GM12864 (cell line): Measurements from ENCODE around the gene MRPL1.

ENCODE experiments used
- DNase-seq: peaks from one replicate; pipeline ENCODE4 v3.0.0-alpha.2; 2011; ENCODE audit warnings: low read depth
- H3K4me3 ChIP-seq: 2 replicates; pipeline ENCODE4 v1.5.1; 2011; ENCODE audit warnings: mild to moderate bottlenecking, low read depth, low read length, control low read depth
- CTCF ChIP-seq: IDR thresholded peaks from 2 replicates; pipeline ENCODE4 v1.5.1; 2011; ENCODE audit warnings: low read depth, mild to moderate bottlenecking, moderate library complexity, low read length, control low read depth, inconsistent platforms; ENCODE audit errors: missing control alignments

MRPL1 gene

DNA sequence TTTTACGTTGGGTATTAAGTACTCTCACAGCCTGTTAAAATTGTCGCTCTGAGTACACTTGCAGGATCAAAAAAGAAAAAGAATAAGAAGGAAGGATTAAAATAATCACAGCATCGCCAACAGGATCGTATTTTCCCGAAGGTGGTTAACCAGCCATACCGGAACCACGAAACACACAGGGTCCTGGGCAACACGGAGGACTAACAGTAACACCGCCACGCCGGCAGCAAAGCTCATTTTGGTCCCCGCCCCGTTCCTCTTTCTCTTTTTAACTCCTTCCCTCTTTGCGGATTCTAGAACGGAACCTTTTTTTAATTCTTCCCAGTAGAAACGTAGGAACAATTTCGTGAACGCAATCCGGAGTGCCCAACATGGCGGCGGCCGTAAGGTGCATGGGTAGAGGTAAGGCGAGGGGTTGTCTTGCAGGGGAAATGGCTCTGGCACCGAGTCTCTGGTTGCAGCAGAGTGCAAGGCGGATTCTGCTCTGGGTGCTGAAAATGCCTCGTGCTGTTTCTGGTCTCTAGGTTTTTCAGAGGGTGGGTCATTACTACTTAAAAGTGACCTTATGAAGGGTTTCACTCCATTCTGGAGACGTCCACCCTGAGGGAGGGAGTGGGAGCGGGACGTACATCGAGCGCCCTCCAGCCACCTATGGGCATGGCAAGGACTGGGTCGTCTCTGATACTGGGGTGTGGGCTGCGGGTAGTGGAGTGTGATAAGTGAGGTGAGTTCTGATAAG lies at the start of gene MRPL1:
Gene MRPL1, plus strand, starts transcription at position 353 of the 739 bp plus-strand sequence. Its CDS starts 19 bp downstream, at position 372.
- DNase-seq: peak; percentile 85
- no peak for TF ChIP-seq CTCF
- peak within 1 kb of the TSS; percentile 70 for H3K4me3 ChIP-seq

- no peak overlapping the region for H3K4me3 ChIP-seq
- no peak for TF ChIP-seq CTCF
- no peak for DNase-seq
Observed at GRCh38 chr4:77815636-77816035, 47.0 kb upstream of the MRPL1 start.

GRCh38 chr4:77816546-77816945 lies 46.1 kb upstream of the MRPL1 start:
- DNase-seq: no peak
- no peak for TF ChIP-seq CTCF
- no peak overlapping the region for H3K4me3 ChIP-seq

DNA sequence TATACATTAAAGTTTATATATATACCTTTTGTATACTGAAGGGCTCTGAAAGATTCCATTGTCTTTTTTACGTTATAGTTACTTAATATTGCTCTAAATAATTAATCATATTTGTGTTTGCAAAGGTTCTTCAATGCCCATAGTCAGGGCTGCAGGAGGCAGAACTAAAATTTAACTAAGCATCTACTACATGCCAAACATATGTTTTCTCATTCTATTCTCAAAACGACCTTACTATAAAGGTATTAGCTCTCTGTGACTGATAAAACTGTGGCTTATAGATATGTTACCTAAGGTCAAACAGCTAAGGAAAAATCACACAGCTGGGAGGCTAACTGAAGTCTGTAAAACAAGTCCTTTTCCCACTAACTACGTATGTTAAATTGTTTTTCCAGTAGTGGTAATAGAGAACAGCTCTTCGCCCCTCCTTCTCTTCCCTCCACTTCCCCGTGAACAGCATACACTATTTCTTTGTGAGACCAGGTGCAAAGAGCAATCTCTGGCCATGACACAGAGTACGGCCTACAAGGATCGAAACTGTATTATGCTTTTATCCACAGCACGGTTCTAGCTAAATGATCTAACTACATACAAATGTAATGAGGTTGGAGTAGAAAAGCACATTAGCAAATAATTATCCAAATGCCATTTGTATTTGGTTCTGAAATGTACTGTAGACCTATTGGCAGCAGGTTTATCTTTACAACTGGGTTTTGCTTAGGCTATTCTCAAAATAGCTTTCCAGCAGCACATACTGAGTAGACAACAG lies 45.1 kb upstream of the MRPL1 start:
- no peak for DNase-seq
- H3K4me3 ChIP-seq: peak overlapping the region; percentile 74
- no peak for TF ChIP-seq CTCF

- H3K4me3 ChIP-seq: peak overlapping the region; percentile 74
- peak; percentile 32 for TF ChIP-seq CTCF
- DNase-seq: no peak
Observed at GRCh38 chr4:77818073-77818601, 44.5 kb upstream of the MRPL1 start.

DNA sequence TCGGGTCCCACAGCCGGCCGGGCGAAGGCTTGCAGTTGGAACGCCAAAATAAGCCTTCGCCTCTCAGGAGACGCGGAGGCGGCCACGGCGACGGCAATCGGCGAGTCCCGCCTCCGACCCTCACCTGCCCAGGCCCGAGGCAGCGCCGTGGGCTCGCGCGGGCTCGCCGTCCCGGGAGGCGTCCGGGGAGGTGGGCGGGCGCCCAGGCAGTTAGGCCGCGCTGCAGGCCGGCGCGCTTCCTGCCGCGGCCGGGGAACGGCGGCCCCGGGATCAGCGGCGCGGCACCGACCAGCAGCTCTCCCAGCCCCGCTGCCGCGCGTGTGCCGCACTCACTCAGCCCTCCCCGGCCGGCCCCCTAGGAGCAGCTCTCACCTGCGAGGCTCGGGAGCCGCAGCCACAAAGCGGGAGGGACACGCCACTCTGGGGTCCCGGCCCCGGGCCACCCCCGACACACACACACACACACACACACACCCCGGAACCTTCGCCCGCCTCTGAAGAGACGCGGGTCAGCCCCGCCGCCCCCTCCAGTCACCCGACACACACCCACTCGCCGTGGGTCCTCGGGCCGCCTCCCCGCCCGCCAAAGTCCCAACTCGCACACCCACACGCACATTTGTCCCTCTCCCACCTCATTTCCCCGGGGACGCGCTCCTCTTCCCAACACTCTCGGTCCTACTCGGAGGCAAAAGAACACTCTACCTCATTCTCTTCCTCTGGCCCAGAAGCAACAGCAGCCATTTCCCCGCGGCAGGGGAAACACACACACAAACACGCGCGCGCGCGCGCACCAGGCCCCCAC lies 43.8 kb upstream of the MRPL1 start, which contains the start of gene CNOT6L:
Gene CNOT6L, minus strand, starts transcription at position 767 of the 802 bp plus-strand sequence. Its CDS starts 60 bp downstream, at position 707.
- TF ChIP-seq CTCF: no peak
- H3K4me3 ChIP-seq: peak within 1 kb of the TSS; percentile 74
- no peak for DNase-seq
